Activated CD4-positive, alpha-beta T cell treated with anti-CD3 and anti-CD28 coated beads, Interleukin-2, amount 50 U/mL, for 16 hours (primary cell): ENCODE measurements around the gene ALDH9A1.
"Not testable (repeated sequence)": the region's sequence is repeated elsewhere in the genome, so short reads cannot be mapped to it uniquely, and the experiment has no call there.

Experiments
- DNase-seq: peaks from one replicate; pipeline ENCODE4 v3.0.0-alpha.2; 2020

Gene ALDH9A1

DNA sequence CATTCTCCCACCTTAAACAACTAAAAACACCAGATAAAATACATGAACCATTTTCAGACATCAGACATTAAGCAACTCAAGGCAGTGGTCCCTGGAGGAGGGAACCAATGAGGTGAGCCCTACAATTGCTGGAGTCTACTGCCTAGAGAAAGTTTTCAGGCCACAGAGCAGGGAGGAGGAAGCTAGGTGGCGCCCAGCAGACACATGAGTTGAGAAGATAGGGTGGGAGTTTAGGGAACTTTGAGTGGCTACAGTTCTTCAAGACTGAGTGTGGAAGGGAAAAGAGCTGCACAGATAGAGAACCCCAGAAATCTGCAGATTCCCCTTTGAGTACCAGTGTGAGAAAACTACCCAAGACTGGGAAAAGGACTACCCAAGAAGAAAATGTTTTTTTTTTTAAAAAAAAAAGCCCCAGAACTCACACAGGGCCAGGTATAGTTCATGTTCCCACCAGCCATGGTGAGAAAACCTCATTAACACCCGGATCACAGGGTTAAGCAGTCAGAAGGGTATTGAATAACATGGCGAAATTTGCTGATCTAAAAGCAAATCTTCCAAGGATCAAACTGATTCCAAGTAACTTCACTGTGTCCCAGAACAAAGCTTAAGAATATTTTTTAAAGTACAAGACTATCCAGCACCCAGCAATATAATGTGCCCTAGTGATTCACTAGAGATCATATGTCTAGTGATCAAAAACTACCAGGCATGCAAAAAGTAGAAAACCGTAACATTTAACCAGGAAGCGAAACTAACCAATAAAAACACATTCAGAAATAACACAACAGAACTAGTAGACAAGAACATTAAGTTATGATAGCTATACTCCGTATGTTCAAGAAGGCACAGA, 12.0 kb downstream of the ALDH9A1 start:
- peak; percentile 21 for DNase-seq

DNA sequence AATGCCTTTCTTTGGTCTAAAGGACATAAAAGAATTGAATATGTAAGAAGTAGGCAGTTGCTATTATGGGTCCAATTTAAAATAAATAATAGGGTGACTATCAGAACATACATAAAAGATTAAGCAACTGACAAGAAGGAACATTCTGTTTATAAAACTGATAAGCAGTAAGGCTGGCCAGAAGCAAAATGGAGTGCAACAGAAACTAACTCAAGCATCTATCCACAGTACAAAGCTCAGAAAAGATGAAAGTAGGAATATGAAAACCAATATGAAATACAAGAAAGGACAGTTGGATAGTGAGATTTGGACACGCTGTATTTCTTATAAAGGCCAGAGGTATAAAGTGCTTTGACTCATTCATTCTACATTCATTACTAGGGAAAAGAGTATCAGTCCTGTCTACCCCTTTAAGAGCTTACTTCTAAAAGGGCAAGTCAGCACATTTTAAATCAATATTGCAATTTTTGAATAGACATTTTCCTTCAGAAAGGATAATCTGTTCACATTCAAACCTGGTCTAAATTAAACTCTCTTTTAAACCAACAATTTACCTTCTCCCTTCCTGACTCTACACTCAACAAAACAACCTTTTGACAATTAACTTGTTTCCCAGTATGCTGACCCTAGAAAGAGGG, 14.4 kb downstream of the ALDH9A1 start:
- DNase-seq: no peak

DNA sequence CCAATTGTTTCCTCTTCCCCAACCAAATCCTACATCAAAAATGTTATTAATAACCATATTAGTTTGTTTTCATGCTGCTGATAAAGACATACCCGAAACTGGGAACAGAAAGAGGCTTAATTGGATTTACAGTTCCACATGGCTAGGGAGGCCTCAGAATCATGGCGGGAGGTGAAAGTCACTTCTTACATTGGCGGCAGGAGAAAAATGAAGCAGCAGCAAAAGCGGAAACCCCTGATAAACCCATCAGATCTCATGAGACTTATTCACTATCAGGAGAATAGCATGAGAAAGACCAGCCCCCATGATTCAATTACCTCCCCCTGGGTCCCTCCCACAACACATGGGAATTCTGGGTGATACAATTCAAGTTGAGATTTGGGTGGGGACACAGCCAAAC, 17.6 kb downstream of the ALDH9A1 start:
- not testable (repeated sequence) for DNase-seq

DNA sequence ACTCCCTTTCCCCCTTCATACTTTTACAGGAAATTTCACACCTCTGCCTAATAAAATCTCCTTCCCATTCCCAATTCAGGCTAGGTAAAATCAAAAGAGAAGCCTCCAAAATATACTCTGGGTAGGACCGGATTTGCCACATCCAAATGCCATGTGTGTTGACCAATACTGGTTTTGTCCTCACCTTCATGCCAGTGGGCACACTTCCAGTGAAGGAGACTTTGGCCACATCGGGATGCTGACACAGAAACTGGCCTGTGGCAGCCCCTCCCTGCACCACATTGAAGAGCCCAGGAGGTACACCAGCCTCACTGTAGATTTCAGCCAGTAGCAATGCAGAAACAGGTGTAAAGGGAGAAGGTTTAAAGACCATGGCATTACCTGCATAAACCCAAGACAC, 18.1 kb downstream of the ALDH9A1 start:
- DNase-seq: no peak

DNA sequence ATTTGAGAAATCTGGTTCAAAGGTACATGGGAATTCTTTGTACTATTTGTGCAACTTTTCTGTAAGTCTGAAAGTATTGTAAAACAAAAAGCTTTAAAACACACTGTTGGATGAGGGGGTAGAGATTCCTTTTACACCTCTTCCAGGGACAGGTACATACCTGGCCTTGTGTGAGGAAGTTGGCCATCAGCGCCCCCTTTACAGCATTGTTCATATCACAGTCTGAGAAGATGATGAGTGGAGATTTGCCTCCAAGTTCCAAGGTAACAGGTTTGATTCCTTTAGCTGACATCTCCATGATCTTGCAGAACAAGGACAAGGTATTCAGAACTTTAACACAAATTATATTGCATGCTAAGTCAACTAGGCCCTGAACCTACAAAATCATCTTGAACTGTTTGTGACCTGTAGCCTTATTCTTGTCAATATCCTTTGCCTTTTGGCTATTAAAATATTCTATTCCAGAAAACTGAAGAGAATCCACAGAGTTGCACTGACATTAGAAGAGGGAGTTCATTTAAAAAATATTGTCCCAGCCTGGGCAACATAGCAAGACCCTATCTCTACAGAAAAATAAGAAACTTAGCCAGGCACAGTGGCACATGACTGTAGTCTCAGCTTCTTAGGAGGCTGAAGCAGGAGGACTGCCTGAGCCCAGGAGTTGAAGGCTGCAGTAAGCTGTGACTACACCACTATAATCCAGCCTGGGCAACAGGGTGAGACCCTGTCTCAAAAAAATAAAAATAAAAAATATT, 18.9 kb downstream of the ALDH9A1 start:
- no peak for DNase-seq

DNA sequence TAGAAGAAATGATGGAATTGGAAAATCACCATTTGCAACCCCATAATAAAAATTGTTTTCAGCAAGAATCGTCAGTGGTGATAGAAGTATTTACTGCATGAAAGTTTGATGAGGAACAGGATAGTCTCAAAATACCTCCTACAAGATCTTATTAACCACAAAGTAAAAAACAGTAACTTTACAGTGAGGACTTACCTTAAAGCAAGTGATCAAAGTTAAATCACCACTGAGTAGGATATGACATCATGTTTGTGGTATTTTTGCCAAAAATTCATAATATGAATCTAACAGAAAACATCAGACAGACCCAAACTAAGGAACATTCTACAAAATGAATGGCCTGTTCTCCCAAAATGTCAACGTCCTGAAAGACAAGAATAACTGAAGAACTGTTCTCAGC, 19.9 kb downstream of the ALDH9A1 start:
- no peak for DNase-seq

DNA sequence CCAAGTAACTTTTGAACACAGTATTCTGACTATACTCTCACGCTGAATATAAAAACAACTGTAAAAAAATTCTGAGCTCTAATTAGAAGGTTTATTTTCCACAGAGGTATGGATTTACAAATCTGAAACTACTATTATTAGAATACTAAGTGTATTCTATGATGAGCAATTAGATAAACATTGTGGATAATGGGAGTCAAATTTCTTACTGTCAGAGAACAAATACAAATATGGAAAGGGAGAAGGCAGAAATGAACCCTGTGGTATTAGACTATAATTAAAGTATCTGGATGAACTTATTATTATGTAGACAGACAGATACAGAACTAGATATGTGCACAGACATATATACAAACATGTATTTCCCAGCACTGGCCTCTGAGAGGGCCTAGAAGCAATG, 22.6 kb downstream of the ALDH9A1 start:
- no peak for DNase-seq

DNA sequence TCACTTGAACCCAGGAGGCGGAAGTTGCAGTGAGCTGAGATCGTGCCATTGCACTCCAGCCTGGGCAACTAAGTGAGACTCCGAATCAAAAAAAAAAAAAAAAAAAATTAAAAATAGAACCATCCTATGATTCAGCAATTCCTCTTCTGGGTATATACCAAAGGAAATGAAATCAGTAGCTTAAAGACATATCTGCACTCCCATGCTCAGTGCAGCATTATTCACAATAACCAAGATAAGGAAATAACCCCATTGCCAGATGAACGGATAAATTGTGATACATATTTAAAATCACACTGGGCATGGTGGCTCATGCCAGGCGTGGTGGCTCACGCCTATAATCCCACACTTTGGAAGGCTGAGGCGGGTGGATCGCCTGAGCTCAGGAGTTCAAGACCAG, 23.8 kb downstream of the ALDH9A1 start:
- DNase-seq: no peak

DNA sequence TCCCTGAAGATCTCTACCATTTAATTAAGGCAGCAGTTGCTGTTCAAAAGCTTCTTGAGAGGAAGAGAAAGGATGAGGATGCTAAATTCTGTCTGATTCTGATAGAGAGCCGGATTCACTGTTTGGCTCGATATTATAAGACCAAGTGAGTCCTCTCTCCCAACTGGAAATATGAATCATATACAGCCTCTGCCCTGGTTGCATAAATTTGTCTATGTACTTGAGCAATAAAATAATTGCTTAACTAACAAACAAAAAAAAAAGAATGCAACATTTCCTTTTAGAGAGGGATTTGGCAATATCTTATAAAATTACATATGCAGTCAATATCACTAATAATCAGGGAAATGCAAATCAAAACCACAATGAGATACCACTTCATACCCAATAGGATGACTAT, 26.8 kb downstream of the ALDH9A1 start:
- no peak for DNase-seq

DNA sequence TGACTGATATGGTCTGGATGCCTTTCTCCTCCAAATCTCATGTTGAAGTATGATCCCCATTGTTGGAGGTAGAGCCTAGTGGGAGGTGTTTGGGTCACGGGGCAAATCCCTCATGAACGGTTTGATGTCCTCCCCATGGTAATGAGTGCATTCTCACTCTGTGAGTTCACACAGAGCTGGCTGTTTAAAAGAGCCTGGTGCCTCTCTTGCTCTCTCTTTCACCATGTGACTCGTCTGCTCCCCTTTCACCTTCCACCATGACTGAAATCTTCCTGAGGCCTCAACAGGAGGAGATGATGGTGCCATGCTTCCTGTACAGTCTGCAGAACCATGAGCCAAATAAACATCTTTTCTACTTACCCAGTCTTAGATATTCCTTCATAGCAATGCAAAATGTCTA, 30.2 kb downstream of the ALDH9A1 start:
- DNase-seq: no peak

DNA sequence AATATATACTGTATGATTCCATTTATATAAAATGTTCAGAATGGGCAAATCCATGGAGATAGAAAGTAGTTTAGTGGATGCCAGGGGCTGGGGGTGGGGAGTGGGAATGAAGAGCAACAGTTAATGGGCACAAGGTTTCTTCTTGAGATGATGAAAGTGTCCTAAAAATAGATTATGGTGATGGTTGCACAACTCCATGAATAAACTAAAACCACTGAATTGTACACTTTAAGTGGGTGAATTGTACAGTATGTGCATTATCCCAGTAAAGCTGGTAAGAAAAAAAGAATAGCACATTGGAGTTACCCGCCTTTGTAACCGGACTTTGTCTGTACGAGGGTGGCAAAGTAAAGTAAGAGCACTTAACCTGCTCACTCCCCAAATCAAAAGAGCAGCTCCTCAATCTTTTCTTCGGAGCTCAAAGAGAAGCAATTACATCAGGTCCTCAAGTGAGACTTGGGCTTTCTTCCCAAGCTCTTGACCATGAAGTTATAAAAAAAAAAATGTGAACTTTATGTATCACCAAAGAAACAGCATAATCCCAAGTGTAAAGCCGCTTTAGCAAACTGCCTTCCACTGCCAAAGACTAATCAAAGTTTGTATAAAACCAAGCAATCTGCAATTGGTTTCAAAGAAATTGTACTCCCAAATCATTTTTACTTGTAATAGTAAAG, 32.1 kb downstream of the ALDH9A1 start:
- DNase-seq: no peak

DNA sequence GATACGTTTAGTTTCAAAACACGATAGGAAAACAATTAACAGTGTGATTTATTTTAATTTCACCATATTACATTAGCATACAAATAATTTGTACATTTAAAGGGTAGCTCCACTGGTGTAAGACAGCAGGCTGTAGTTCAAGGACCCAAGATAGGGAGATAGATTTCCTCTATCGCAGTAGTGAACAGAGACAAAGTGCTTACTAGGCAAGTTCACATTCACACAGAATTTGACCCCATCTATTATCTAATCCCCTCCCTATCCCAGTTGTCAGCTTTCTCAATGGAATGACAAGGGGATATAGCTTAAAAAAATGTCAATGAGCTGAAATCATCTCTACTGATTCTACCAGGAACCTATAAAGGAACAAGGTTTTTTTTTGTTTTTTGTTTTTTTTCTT, 36.2 kb downstream of the ALDH9A1 start:
- no peak for DNase-seq

DNA sequence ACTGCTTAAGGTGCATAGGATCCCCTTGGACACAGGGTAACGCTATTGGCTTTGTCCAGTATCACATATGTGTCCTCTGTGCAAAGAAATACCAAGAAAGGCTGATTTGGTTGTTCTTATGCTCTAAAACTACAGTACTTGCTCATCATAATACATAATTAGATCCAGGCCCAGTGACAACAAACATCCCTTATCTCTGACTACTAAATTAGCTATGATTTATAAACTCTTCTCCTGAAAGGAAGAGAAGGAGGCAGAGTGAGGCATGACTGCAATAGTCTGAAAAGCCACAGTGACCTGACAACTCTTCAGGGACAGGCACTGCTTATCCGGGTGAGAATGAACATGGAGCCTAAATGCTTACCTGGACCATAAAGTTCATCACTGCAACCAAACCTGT, 36.7 kb downstream of the ALDH9A1 start:
- DNase-seq: no peak

DNA sequence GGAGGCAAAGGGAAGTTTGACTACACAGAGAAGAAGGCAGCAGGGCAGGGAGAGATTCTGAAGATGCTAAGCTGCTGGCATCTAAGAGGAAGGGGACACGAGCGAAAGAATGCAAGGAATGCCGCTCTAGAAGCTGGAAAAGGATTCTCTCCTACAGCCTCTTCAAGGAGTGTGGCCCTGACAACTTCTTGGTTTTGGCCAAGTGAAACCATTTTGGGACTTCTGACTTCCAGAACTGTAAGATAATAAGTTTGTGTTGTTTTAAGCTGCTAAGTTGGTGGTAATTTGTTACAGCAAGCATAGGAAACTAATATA, 38.8 kb downstream of the ALDH9A1 start:
- DNase-seq: no peak

DNA sequence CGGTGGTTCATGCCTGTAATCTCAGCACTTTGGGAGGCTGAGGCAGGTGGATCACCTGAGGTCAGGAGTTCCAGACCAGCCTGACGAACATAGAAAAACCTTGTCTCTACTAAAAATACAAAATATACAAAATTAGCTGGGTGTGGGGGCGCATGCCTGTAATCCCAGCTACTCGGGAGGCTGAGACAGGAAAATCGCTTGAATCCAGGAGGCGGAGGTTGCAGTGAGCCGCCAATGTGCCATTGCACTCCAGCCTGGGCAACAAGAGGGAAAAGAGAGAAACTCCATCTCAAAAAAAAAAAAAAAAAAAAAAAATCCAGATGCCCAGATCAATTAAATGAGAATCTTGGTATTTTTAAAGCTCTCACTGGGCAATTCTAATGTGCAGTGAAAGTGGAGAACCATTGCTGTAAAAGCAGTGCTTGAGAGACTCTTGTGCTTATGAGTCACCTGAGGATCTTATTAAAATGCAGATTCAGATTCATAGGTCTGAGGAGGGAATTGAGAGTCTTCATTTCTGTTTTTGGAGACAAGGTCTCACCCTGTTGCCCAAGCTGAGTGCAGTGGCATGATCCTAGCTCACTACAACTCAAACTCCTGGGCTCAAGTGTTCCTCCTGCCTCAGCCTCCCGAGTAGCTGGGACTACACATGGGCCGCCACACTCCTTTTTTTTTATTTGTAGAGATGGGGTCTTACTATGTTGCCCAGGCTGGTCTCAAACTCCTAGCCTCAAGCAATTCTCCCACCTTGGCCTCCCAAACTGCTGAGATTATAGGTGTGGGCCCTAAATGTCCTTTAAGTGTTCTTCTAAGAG, 39.4 kb downstream of the ALDH9A1 start:
- DNase-seq: not testable (repeated sequence)

DNA sequence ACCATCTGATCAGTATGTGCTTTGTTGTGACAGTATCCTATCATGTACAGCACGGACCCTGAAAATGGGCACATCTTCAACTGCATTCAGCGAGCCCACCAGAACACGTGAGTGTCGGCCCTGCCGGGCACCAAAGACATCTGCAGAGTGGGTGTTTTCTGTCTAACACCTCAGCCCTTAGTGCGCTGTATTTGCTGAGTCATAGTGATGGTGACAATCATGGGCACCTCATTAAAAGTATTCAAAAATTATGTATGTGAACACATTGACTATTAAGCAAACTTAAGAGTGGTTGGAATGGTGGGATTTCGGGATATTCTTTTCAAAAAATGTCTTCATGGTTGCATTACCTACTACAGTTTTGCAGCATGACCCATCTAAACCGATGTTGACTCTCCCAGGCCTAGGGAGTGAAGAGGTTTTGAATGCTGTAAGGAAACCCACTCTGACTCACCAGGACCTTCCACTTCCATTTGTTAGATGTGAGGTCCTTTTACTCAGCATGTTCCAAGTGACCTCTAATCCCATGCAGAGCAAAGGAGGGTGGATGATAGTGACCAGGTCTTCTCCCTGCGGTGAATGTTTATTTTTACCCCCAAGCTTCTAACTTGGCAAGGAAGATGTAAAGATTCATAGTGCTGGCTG, 47.3 kb downstream of the ALDH9A1 start:
- no peak for DNase-seq

DNA sequence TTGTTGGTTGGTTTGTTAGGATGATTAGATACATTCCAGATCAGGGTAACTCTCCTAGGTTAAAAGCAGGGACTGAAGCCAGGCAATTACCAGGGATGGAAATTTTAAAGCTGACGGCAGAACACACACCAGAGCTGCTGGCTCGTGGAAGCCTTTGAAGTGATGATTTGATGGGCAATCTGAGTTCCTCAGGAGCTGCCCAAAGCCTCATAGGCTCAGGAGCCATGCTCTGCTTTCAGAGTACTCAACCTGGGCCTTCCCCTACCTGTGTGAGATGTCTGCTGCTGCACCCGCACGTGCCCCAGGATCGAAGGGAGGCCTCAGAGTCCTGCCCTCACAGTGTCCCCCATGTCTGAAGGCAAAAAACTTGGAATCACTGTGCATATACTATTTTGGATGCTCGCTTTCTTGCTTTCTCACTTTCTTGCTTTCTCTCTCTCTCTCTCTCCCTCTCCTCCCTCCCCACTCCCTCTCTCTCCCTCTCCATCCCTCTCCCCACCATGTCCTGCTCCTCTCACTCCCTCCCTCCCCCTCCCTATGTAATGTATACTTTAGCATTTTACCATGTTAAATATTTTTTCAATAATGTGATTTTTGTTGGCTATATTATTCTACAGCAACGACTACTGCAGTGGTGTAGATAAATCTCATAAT, 49.3 kb downstream of the ALDH9A1 start:
- no peak for DNase-seq

DNA sequence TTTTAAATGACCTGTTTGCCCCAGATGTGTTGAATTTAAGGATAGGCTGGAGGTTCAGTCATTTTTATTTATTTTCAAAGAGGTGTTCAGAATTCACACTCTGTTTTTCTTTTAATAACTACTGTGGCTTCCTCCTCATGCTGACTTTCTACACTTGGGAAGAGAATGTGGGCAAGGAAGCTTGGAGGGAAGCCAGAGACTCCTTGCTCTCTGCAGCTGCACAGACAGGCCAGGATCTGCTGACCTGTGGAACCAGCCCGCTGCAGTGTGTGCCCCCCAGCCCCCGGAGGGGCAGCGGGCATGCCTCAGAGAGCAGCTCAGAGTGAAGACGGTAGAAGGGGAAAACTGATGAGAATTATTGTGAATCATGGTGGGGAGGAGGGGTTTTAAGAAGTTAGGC, 50.4 kb downstream of the ALDH9A1 start:
- no peak for DNase-seq

DNA sequence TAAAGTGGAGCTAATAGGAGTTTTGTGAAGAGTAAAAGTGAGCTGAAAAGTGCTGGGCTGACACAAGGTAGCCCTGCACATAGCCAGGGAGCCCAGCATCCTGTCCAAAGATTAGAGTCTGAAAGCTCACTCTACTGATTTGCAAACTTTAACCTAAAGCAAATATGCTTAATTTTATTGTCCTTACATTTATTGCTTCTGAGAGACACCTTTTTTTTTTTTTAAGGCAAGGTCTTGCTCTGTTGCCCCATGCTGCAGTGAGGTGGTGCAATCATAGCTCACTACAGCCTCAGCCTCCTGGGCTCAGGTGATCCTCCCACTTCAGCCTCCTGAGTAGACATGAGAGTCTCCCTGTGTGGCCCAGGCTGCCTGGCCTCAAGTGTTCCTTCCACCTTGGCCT, 50.8 kb downstream of the ALDH9A1 start:
- DNase-seq: no peak

DNA sequence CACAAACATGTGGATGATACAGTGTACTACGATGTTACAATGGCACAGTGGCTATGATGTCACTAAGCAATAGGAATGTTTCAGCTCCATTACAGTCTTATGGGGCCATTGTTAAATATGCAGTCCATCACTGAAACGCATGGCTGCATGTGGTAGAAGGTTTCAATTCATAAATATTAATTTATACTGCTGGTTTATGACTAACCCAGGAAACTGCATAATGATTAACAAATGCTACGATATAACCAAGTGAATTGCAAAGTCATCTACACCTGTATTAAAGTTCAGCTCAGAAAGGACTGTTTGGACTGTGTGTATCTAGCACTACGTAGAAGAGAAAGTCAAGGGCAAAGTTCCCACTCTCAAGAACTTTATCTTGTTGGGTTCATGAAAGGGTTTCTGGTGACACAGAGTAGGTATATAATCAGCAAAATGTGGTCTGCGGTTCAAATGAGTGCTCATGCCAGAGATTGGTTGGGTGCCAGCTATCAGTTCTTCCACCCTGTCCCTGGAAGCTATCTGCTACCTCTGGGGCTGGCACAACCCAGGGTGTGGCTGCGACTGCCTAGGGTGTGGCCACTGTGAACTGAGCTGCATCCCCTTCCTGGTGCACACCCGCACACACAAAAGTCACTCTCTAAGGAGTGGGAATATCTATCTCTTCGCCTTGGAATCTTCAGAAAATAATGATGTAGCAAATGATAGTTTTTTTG, 52.6 kb downstream of the ALDH9A1 start:
- peak; percentile 51 for DNase-seq
